NCI-H1417 treated with DMSO at 0.1 percent for 48 hours (cell line): ENCODE measurements around the gene RGS14.
"Not testable (repeated sequence)": the region's sequence is repeated elsewhere in the genome, so short reads cannot be mapped to it uniquely, and the experiment has no call there.

ENCODE experiments used
- DNase-seq: peaks from one replicate; lab custom pipeline; 2025; lab: John Stamatoyannopoulos, UW

Gene RGS14

GRCh38 chr5:177403792-177404640 lies 46.3 kb downstream of the RGS14 start:
- no peak for DNase-seq

- DNase-seq: no peak
These were observed 47.0 kb downstream of the RGS14 start for GRCh38 chr5:177404641-177405179.

GRCh38 chr5:177405312-177405711 lies 47.6 kb downstream of the RGS14 start:
- no peak for DNase-seq

GRCh38 chr5:177405805-177406204 lies 48.1 kb downstream of the RGS14 start:
- DNase-seq: no peak

GRCh38 chr5:177409043-177409801 lies 51.5 kb downstream of the RGS14 start, which contains the start of gene F12:
TSS of gene F12 (minus strand) at chr5:177409564. CDS start at chr5:177409527, 37 bp downstream.
- DNase-seq: no peak

- no peak for DNase-seq
These were observed 52.9 kb downstream of the RGS14 start for GRCh38 chr5:177410575-177410974.

GRCh38 chr5:177412603-177413233 lies 55.0 kb downstream of the RGS14 start:
- DNase-seq: no peak

- no peak for DNase-seq
These were observed 56.8 kb downstream of the RGS14 start for GRCh38 chr5:177414481-177414880.

GRCh38 chr5:177417081-177417480 lies 59.4 kb downstream of the RGS14 start:
- not testable (repeated sequence) for DNase-seq

- no peak for DNase-seq
These were observed 61.3 kb downstream of the RGS14 start for GRCh38 chr5:177419046-177419445.

- DNase-seq: not testable (repeated sequence)
These were observed 62.7 kb downstream of the RGS14 start for GRCh38 chr5:177420472-177420871.

GRCh38 chr5:177421062-177421798 lies 63.5 kb downstream of the RGS14 start:
- DNase-seq: no peak
